Caco-2 (cell line): Measurements from ENCODE around the gene SPECC1. TPM values are rescaled to one million over a fixed set of nuclear protein-coding genes. Genes with fewer than 3 reads are reported as not detected.

ENCODE experiments used
- BruUV-seq: library from RNA; stranded (reverse); fragments of 400-500 nt; replicated peaks from 2 replicates; lab custom pipeline; 2021; lab: Mats Ljungman, UMichigan
- CTCF ChIA-PET: fragments of 300-600 bp; sonication (Branson Sonifier 250); formaldehyde crosslinking; loops from one replicate; lab custom pipeline; 2022; ENCODE audit warnings: antibody characterized with exemption; lab: Charles Lee
- POLR2A ChIA-PET: fragments of 300-600 bp; sonication (Branson Sonifier 250); formaldehyde crosslinking; loops from one replicate; lab custom pipeline; 2022; ENCODE audit warnings: antibody characterized with exemption; lab: Charles Lee
- DNase-seq, 2 experiments: peaks; one replicate each; pipeline versions ENCODE4 v3.0.0 to v3.0.0-alpha.2; 2020 to 2022
- H3K27me3 ChIP-seq: replicated peaks from 2 replicates; pipeline ENCODE4 v1.6.0; 2011; ENCODE audit warnings: low read length; ENCODE audit not compliant: control insufficient read depth, insufficient read depth
- H3K36me3 ChIP-seq: 2 replicates; pipeline ENCODE4 v1.5.1; 2011; ENCODE audit warnings: low read length; ENCODE audit not compliant: control insufficient read depth, insufficient read depth
- H3K4me1 ChIP-seq: fragments of 250-450 bp; sonication (Bioruptor Pico); 2 replicates; pipeline ENCODE4 v1.5.1; 2020; ENCODE audit warnings: mild to moderate bottlenecking
- H3K4me3 ChIP-seq: 2 replicates; pipeline ENCODE4 v1.5.1; 2011; ENCODE audit warnings: low read depth, mild to moderate bottlenecking, control low read depth, low read length
- H3K9me3 ChIP-seq: fragments of 250-450 bp; sonication (Bioruptor Pico); 2 replicates; pipeline ENCODE4 v1.5.1; 2020; ENCODE audit warnings: mild to moderate bottlenecking, moderate library complexity
- H3K27ac Mint-ChIP-seq: one replicate; pipeline ENCODE4 v1.8.0; 2022; ENCODE audit warnings: mixed read lengths; ENCODE audit not compliant: unreplicated experiment
- H3K27me3 Mint-ChIP-seq: one replicate; pipeline ENCODE4 v1.8.0; 2022; ENCODE audit warnings: mixed read lengths; ENCODE audit not compliant: insufficient read depth, unreplicated experiment
- H3K36me3 Mint-ChIP-seq: one replicate; pipeline ENCODE4 v1.8.0; 2022; ENCODE audit warnings: mild to moderate bottlenecking, mixed read lengths; ENCODE audit not compliant: insufficient read depth, unreplicated experiment
- H3K4me1 Mint-ChIP-seq: one replicate; pipeline ENCODE4 v1.8.0; 2022; ENCODE audit warnings: low read depth, mixed read lengths; ENCODE audit not compliant: unreplicated experiment
- H3K4me3 Mint-ChIP-seq: one replicate; pipeline ENCODE4 v1.8.0; 2022; ENCODE audit warnings: mild to moderate bottlenecking, moderate library complexity, mixed read lengths; ENCODE audit not compliant: unreplicated experiment
- H3K9me3 Mint-ChIP-seq: one replicate; pipeline ENCODE4 v1.8.0; 2022; ENCODE audit warnings: mixed read lengths; ENCODE audit not compliant: unreplicated experiment
- intact Hi-C: fragments of 100-400 bp; cut with micrococcal nuclease; formaldehyde crosslinking; loops from one replicate; pipeline ENCODE4 v1.10.0; 2022; ENCODE audit not compliant: unreplicated experiment
- total RNA-seq: library from RNA; stranded (reverse); gene quantifications from 2 replicates; pipeline ENCODE4 v1.2.3, GENCODE V29; 2022
- TF ChIP-seq, protein P1 (sequence below), 2 experiments: fragments of 200-600 bp in 1 of 2; IDR thresholded peaks; 1 replicate in 1 of 2; 2 replicates in 1 of 2; pipeline versions ENCODE4 v1.5.1 to v1.8.0; 2011 to 2022; ENCODE audit warnings: antibody characterized with exemption in 1 of 2, control low read depth in 1 of 2, inconsistent platforms in 1 of 2, low read depth in 1 of 2, low read length in 1 of 2, mild to moderate bottlenecking in 1 of 2, moderate library complexity in 1 of 2; ENCODE audit not compliant: insufficient read depth in 1 of 2, severe bottlenecking in 1 of 2, unreplicated experiment in 1 of 2

The SPECC1 gene
- total RNA-seq, 1 experiment from 2014 or later: 123 TPM

DNA sequence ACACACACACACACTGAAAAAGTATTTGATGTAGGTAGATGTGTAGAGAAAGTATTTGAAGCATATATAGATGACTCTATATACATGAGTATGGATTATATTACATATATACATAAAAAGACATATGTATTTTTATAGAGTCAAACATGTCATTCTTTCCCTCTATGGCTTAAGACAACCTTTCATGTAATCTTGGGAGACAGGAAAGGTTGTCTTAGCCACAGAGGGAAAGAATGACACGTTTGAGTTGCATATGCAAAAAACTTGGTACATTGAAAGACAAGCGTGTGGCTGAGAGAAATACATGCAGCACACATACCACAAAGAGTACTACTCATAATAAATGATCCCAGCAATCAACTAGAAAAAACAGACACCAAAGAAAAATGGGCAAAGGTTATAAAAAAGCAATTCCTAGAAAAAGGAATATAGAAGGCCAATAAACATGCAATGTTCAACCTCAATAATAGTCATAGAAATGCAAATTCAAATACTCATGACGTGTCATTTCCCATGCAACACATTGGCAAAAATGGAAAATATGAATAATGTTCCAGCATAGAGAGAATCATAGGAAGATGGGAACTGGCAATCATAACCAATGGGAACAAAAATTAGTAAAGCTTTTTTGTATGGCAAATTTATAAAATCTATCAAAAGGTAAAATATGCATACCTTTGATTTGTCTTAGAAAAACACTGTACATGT lies 69.0 kb downstream of the SPECC1 start:
- Histone ChIP-seq H3K27me3 (no peaks in the 10 kb centered on the region), H3K4me3 (no peak overlapping the region), H3K4me1 (no peaks in the 10 kb centered on the region), H3K36me3 (no peaks in the 10 kb centered on the region), H3K9me3 (no peaks in the 10 kb centered on the region)
- no peak overlapping the region for H3K27ac Mint-ChIP-seq
- ChIA-PET POLR2A (no interaction called here), CTCF (no interaction called here)
- BruUV-seq: no TSS peak
- no peaks in the 10 kb centered on the region for H3K4me1 Mint-ChIP-seq
- H3K9me3 Mint-ChIP-seq: no peaks in the 10 kb centered on the region
- intact Hi-C loops: no loop called here
- H3K4me3 Mint-ChIP-seq: no peak overlapping the region
- DNase-seq: no peak
- TF ChIP-seq, protein P1, sequence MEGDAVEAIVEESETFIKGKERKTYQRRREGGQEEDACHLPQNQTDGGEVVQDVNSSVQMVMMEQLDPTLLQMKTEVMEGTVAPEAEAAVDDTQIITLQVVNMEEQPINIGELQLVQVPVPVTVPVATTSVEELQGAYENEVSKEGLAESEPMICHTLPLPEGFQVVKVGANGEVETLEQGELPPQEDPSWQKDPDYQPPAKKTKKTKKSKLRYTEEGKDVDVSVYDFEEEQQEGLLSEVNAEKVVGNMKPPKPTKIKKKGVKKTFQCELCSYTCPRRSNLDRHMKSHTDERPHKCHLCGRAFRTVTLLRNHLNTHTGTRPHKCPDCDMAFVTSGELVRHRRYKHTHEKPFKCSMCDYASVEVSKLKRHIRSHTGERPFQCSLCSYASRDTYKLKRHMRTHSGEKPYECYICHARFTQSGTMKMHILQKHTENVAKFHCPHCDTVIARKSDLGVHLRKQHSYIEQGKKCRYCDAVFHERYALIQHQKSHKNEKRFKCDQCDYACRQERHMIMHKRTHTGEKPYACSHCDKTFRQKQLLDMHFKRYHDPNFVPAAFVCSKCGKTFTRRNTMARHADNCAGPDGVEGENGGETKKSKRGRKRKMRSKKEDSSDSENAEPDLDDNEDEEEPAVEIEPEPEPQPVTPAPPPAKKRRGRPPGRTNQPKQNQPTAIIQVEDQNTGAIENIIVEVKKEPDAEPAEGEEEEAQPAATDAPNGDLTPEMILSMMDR (IDR thresholded peaks at IDR 0.05; ENCODE audit: insufficient read depth in 1 of 2, low read depth in 1 of 2, low read length in 1 of 2, severe bottlenecking in 1 of 2, unreplicated experiment in 1 of 2): no peak
- H3K27me3 Mint-ChIP-seq: peaks cover 26% of the 10 kb centered on the region
- no peaks in the 10 kb centered on the region for H3K36me3 Mint-ChIP-seq

DNA sequence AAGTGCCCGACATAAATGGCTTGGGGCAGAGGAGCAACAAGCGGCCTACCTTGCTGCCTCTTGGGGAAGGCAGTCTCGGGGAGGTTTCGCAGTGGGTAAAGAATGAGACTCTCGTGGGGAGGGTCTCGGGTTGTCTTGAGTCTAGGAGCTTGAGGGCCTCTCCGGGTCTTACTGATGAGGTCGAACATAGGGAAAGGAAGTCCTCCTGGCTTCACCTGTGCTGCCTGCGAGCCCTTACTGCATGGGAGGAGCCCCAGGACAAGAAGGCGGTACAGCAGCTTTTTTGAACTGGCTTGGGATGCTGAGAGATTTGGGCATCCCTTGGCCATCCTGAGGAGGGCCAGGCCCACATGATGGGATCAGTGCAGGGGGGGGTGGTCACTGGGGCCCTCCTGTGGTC lies 71.4 kb downstream of the SPECC1 start:
- Mint-ChIP-seq H3K4me3 (no peak overlapping the region), H3K4me1 (no peaks in the 10 kb centered on the region), H3K36me3 (no peaks in the 10 kb centered on the region), H3K27me3 (peaks cover 25% of the 10 kb centered on the region), H3K9me3 (no peaks in the 10 kb centered on the region), H3K27ac (no peak overlapping the region)
- intact Hi-C loops: no loop called here
- TF ChIP-seq, protein P1 (IDR thresholded peaks at IDR 0.05; ENCODE audit: insufficient read depth in 1 of 2, low read depth in 1 of 2, low read length in 1 of 2, severe bottlenecking in 1 of 2, unreplicated experiment in 1 of 2): no peak
- H3K4me1 ChIP-seq: no peaks in the 10 kb centered on the region
- ChIA-PET POLR2A (no interaction called here), CTCF (no interaction called here)
- no peaks in the 10 kb centered on the region for H3K36me3 ChIP-seq
- BruUV-seq: no TSS peak
- H3K9me3 ChIP-seq: no peaks in the 10 kb centered on the region
- no peak for DNase-seq
- no peak overlapping the region for H3K4me3 ChIP-seq
- no peaks in the 10 kb centered on the region for H3K27me3 ChIP-seq

DNA sequence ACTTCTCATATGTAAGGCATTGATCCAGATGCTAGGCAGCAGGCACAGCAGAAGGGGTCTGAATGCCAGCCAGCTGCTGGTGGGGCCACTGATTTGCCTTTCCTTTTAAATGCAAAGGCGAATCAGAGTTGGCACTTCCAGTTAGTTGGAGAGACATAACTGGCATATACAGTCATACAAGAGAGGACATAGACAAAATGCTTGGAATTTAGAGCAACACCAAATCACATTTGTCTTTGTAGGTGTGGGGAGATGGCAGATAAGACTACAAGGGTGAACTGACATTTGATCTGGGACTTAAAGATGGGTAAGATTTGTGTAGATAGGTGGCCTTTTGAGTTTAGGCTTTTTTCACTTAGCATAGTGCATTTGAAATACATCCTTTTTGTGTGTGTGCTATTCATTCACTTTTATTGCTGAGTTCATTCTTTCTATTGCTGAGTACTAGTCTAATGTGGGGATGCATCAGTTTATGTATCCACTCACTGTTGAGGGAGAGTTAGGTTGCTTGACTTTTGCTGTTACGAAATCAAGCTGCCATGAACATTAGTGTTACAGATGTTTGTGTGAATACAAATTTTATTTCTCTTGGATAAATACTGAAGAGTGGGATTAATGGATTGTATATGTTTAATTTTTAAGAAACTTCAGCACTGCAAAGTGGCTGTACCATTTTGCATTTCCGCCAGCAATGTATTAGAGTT lies 74.1 kb downstream of the SPECC1 start:
- intact Hi-C loops: no loop called here
- no peak overlapping the region for H3K4me3 ChIP-seq
- no peak overlapping the region for H3K4me3 Mint-ChIP-seq
- no peaks in the 10 kb centered on the region for H3K9me3 Mint-ChIP-seq
- no peaks in the 10 kb centered on the region for H3K36me3 Mint-ChIP-seq
- no peaks in the 10 kb centered on the region for H3K27me3 ChIP-seq
- H3K36me3 ChIP-seq: no peaks in the 10 kb centered on the region
- no peaks in the 10 kb centered on the region for H3K4me1 Mint-ChIP-seq
- no peaks in the 10 kb centered on the region for H3K4me1 ChIP-seq
- POLR2A ChIA-PET: no interaction called here
- H3K27me3 Mint-ChIP-seq: peaks cover 22% of the 10 kb centered on the region
- TF ChIP-seq, protein P1 (IDR thresholded peaks at IDR 0.05; ENCODE audit: insufficient read depth in 1 of 2, low read depth in 1 of 2, low read length in 1 of 2, severe bottlenecking in 1 of 2, unreplicated experiment in 1 of 2): no peak
- no peak for DNase-seq
- CTCF ChIA-PET: no interaction called here
- no peaks in the 10 kb centered on the region for H3K9me3 ChIP-seq
- BruUV-seq: no TSS peak
- H3K27ac Mint-ChIP-seq: no peak overlapping the region
